ENCODE data around the gene PDE2A.

PDE2A gene

DNA sequence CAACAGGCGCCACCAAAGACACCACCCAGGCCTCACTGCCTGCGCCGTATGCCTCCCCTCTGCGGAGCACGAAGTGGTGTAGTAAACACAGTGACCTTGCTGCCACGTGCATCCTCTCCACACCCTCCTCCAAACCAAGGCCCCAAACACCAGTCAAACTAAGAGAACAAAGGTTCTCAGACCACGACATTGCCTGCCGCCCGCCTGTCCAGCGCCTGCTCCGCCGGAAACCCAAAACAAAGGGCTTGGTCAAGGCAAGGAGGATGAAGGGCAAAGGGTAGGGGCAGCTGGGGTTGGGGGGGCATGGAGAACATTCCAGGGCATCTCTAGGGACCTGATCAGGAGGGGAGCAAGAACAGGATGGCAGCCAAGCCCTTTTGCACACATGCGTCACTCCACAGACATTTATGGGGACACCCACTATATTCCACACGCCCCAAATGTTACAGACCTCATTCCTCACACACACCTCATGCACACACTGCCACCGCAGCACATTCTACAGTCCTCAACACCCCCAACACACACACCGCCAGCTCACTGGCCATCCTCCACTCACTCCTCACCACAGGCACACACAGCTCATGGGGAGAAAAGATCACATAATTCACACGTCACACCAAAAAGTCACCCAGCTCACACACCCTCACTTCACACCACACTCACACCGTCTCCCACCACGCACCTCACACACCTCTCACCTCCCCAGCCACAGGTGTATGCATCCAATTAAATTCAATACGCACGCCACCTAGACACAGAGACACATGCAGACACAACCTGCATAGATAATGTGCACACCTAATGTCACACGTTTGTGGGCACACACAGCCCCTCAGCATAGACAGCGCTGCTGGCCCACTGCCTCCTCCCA is 34.5 kb downstream of the PDE2A start:
- DNase-seq (ENCODE audit: extremely low read depth, low read depth), result no peak
- H3K4me3 ChIP-seq (replicated peaks; ENCODE audit: low read depth, low read length), result no peak overlapping the region
- TF ChIP-seq, protein P1, sequence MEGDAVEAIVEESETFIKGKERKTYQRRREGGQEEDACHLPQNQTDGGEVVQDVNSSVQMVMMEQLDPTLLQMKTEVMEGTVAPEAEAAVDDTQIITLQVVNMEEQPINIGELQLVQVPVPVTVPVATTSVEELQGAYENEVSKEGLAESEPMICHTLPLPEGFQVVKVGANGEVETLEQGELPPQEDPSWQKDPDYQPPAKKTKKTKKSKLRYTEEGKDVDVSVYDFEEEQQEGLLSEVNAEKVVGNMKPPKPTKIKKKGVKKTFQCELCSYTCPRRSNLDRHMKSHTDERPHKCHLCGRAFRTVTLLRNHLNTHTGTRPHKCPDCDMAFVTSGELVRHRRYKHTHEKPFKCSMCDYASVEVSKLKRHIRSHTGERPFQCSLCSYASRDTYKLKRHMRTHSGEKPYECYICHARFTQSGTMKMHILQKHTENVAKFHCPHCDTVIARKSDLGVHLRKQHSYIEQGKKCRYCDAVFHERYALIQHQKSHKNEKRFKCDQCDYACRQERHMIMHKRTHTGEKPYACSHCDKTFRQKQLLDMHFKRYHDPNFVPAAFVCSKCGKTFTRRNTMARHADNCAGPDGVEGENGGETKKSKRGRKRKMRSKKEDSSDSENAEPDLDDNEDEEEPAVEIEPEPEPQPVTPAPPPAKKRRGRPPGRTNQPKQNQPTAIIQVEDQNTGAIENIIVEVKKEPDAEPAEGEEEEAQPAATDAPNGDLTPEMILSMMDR (IDR thresholded peaks at IDR 0.05; ENCODE audit: low read depth, low read length, missing control alignments), result no peak

DNA sequence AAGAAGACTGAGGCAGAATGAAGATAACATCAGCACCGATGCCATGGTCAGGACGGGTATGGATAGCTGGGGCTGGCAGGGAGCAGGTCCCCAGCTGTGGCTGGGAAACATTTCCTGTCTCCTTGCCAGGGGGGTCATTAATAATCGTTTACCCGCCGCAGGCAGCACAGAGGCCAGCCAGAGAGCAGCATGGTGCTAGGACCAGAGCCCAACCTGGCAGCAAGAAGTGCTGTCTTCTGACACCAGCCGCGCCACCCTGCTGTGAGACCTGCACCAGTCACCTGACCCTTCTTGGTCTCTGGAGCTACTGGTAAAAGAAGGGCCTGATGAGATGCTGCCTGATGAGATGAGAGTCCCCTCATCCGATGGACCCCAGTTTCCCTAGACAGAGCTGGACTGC is 36.3 kb downstream of the PDE2A start:
- TF ChIP-seq, protein P1 (IDR thresholded peaks at IDR 0.05; ENCODE audit: low read depth, low read length, missing control alignments), result no peak
- DNase-seq (ENCODE audit: extremely low read depth, low read depth), result no peak
- no peak overlapping the region for H3K4me3 ChIP-seq (replicated peaks; ENCODE audit: low read depth, low read length)

DNA sequence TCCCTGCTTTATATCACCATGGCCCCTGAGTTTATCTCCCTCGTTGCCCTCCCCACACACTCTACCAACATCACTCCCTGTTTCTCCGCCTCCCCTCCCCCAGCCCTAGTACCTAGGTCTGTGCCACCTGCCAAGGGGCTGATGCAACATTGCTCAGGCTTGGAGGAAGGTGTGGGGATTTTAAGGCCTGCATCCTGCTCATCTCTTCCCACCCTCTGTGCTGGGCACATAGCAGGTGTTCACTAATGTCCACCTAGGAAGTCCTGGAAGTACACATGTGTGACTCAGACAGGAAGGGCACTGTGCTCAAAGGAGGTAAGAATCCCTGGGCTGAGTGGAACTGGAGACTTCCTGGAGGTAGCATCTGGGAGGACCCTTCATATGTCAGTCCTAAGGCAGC is 37.0 kb downstream of the PDE2A start:
- DNase-seq (ENCODE audit: extremely low read depth, low read depth), result no peak
- no peak overlapping the region for H3K4me3 ChIP-seq (replicated peaks; ENCODE audit: low read depth, low read length)
- TF ChIP-seq, protein P1 (IDR thresholded peaks at IDR 0.05; ENCODE audit: low read depth, low read length, missing control alignments), result no peak

DNA sequence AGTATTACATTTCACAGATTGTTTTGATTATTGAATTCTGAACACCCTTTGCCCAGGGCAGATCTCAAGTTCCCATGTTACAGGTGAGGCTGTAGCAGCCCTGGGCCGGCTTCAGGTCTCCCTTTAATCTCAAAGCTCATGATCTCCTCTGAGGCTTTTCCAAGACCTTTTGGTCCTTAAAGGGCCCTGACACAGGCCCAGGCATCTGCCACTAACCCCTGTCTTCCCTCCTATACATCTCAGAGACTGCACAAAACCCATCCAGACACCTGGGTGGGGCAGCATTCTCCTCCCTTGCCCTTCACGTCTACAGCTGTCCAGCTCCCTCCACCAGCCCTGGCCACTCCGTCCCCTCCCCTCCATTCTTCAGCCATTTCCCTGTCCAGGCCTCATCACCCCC is 37.8 kb downstream of the PDE2A start:
- TF ChIP-seq, protein P1 (IDR thresholded peaks at IDR 0.05; ENCODE audit: low read depth, low read length, missing control alignments), result no peak
- no peak overlapping the region for H3K4me3 ChIP-seq (replicated peaks; ENCODE audit: low read depth, low read length)
- DNase-seq (ENCODE audit: extremely low read depth, low read depth), result no peak

DNA sequence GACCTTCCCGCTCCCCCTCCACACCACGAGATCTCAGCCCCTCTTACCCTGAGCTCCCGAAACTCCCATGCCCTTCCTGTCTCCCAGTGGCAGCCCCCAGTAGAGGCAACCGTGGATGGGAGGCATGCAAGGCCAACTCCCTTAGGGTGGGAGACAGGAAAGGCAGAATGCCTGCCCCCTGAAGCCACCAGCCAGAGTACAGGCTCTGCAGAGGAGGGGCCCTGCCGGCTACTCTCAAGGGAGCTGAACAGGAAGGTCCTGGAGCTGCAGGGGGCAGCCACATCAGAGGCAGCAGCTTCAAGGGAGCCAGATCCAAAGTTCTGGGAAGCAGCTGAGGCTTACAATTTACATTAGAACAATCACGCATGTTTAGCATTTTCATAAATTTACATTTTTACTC is 38.3 kb downstream of the PDE2A start:
- H3K4me3 ChIP-seq (replicated peaks; ENCODE audit: low read depth, low read length), result no peak overlapping the region
- TF ChIP-seq, protein P1 (IDR thresholded peaks at IDR 0.05; ENCODE audit: low read depth, low read length, missing control alignments), result no peak
- no peak for DNase-seq (ENCODE audit: extremely low read depth, low read depth)

DNA sequence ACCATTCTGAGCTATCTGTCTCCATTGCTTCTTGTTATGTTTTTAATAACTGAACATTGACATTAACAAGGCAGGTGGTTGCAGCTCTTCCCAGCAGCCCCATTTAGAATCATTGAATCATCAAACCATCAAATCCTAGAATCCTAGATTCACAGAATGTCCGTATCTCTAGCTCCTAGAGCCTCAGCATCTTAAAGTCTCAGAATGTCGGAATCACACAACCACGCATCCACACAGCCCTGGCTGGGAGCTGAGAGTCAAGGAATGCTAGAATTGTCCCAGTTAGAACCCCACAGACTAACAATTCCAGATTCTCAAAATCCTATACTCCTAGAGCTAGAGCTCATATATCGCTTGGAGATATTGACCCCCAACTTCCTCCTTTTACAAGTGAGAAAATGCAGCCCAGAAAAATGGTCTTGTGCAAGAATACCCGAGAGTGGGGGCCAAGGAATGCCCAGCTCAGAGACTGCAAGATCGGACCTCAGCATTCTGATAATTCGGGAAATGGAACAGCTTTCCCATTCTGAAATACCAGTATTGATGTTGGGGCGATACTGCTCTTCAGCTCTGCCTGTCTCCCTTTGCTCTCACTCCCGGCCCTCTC is 38.8 kb downstream of the PDE2A start:
- no peak overlapping the region for H3K4me3 ChIP-seq (replicated peaks; ENCODE audit: low read depth, low read length)
- DNase-seq (ENCODE audit: extremely low read depth, low read depth), result no peak
- TF ChIP-seq, protein P1 (IDR thresholded peaks at IDR 0.05; ENCODE audit: low read depth, low read length, missing control alignments), result no peak
